Activated T-cell treated with anti-CD3 and anti-CD28 coated beads, Interleukin-2, amount 50 U/mL, for 72 hours (primary cell): ENCODE data around the gene SMAD1. TPM values are rescaled to one million over a fixed set of nuclear protein-coding genes. Genes with fewer than 3 reads are reported as not detected.
"Not testable (repeated sequence)": the region's sequence is repeated elsewhere in the genome, so short reads cannot be mapped to it uniquely, and the experiment has no call there.

ENCODE experiments used
- ATAC-seq, 2 donors: fragments of 150-1000 bp; cut with Tn5 transposase; replicated peaks in 1 of 2; 2 replicates each; pipeline ENCODE4 v1.10.0; 2021; ENCODE audit warnings: moderate library complexity in 2 of 2, mild to moderate bottlenecking in 1 of 2
- DNase-seq, 2 donors: peaks; one replicate each; pipeline ENCODE4 v3.0.0; 2021 to 2022; ENCODE audit warnings: mixed read lengths in 1 of 2
- H3K27ac Mint-ChIP-seq: one replicate; pipeline ENCODE4 v1.8.0; 2022; ENCODE audit warnings: mild to moderate bottlenecking, moderate library complexity, mixed read lengths
- H3K27me3 Mint-ChIP-seq: one replicate; pipeline ENCODE4 v1.8.0; 2022; ENCODE audit warnings: low read depth, mixed read lengths
- H3K36me3 Mint-ChIP-seq, 2 donors: one replicate each; pipeline ENCODE4 v1.8.0; 2022; ENCODE audit warnings: mixed read lengths in 2 of 2, mild to moderate bottlenecking in 1 of 2; ENCODE audit not compliant: insufficient read depth in 2 of 2
- H3K4me1 Mint-ChIP-seq: one replicate; pipeline ENCODE4 v1.8.0; 2022; ENCODE audit warnings: low read depth, mixed read lengths
- H3K4me3 Mint-ChIP-seq, 2 donors: one replicate each; pipeline ENCODE4 v1.8.0; 2022; ENCODE audit warnings: mild to moderate bottlenecking in 2 of 2, mixed read lengths in 2 of 2, moderate library complexity in 2 of 2
- H3K9me3 Mint-ChIP-seq, 2 donors: one replicate each; pipeline ENCODE4 v1.8.0; 2022; ENCODE audit warnings: mixed read lengths in 2 of 2
- total RNA-seq, 2 donors: library from RNA; stranded (reverse); gene quantifications; one replicate each; pipeline ENCODE4 v1.2.3, GENCODE V29; 2022

The SMAD1 gene
- total RNA-seq, 2 donors from 2014 or later: 3.1 to 9.1 TPM

GRCh38 chr4:145520172-145520571, 38.5 kb downstream of the SMAD1 start:
- no peaks in the 10 kb centered on the region for H3K9me3 Mint-ChIP-seq
- no peak for ATAC-seq
- no peak for DNase-seq
- no peaks in the 10 kb centered on the region for H3K36me3 Mint-ChIP-seq
- H3K27me3 Mint-ChIP-seq: no peaks in the 10 kb centered on the region
- H3K4me1 Mint-ChIP-seq: no peaks in the 10 kb centered on the region
- no peak overlapping the region for H3K4me3 Mint-ChIP-seq
- H3K27ac Mint-ChIP-seq: no peak overlapping the region

- no peak overlapping the region for H3K4me3 Mint-ChIP-seq
- H3K27me3 Mint-ChIP-seq: no peaks in the 10 kb centered on the region
- no peak overlapping the region for H3K27ac Mint-ChIP-seq
- H3K4me1 Mint-ChIP-seq: no peaks in the 10 kb centered on the region
- DNase-seq (no peak), ATAC-seq (no peak)
- H3K36me3 Mint-ChIP-seq: no peaks in the 10 kb centered on the region
- no peaks in the 10 kb centered on the region for H3K9me3 Mint-ChIP-seq
Observed at GRCh38 chr4:145521282-145521681, 39.6 kb downstream of the SMAD1 start.

- H3K27me3 Mint-ChIP-seq: no peaks in the 10 kb centered on the region
Observed at GRCh38 chr4:145523117-145523516, 41.5 kb downstream of the SMAD1 start.

GRCh38 chr4:145524552-145524951, 42.9 kb downstream of the SMAD1 start:
- Mint-ChIP-seq H3K9me3 (no peaks in the 10 kb centered on the region), H3K27me3 (no peaks in the 10 kb centered on the region), H3K36me3 (no peaks in the 10 kb centered on the region), H3K27ac (no peak overlapping the region), H3K4me1 (no peaks in the 10 kb centered on the region), H3K4me3 (no peak overlapping the region)
- ATAC-seq (no peak), DNase-seq (no peak)

More at GRCh38 chr4:145523117-145523516, 41.5 kb downstream of the SMAD1 start:
- no peaks in the 10 kb centered on the region for H3K9me3 Mint-ChIP-seq
- no peak overlapping the region for H3K4me3 Mint-ChIP-seq
- peak in 1 of 2 donors; percentile 74 for ATAC-seq
- H3K4me1 Mint-ChIP-seq: no peaks in the 10 kb centered on the region
- H3K27ac Mint-ChIP-seq: no peak overlapping the region
- no peaks in the 10 kb centered on the region for H3K36me3 Mint-ChIP-seq
- DNase-seq: no peak

GRCh38 chr4:145525291-145525740, 43.7 kb downstream of the SMAD1 start:
- DNase-seq: no peak
- Mint-ChIP-seq H3K9me3 (no peaks in the 10 kb centered on the region), H3K27ac (no peak overlapping the region), H3K4me3 (no peak overlapping the region), H3K36me3 (no peaks in the 10 kb centered on the region), H3K4me1 (no peaks in the 10 kb centered on the region), H3K27me3 (no peaks in the 10 kb centered on the region)
- ATAC-seq: no peak

GRCh38 chr4:145527773-145528172, 46.1 kb downstream of the SMAD1 start:
- H3K27ac Mint-ChIP-seq: no peak overlapping the region
- H3K36me3 Mint-ChIP-seq: no peaks in the 10 kb centered on the region
- H3K4me3 Mint-ChIP-seq: no peak overlapping the region
- H3K4me1 Mint-ChIP-seq: peaks cover 4% of the 10 kb centered on the region
- ATAC-seq (no peak), DNase-seq (no peak)
- H3K27me3 Mint-ChIP-seq: no peaks in the 10 kb centered on the region
- H3K9me3 Mint-ChIP-seq: no peaks in the 10 kb centered on the region

- Mint-ChIP-seq H3K27me3 (no peaks in the 10 kb centered on the region), H3K4me1 (peaks cover 4% of the 10 kb centered on the region), H3K36me3 (no peaks in the 10 kb centered on the region), H3K9me3 (no peaks in the 10 kb centered on the region), H3K27ac (no peak overlapping the region), H3K4me3 (no peak overlapping the region)
- ATAC-seq (no peak), DNase-seq (no peak)
Observed at GRCh38 chr4:145528601-145529000, 46.9 kb downstream of the SMAD1 start.

- ATAC-seq: no peak
- no peak for DNase-seq
- Mint-ChIP-seq H3K36me3 (no peaks in the 10 kb centered on the region), H3K9me3 (no peaks in the 10 kb centered on the region), H3K4me3 (no peak overlapping the region), H3K27me3 (no peaks in the 10 kb centered on the region), H3K4me1 (peaks cover 4% of the 10 kb centered on the region), H3K27ac (no peak overlapping the region)
Observed at GRCh38 chr4:145530189-145530588, 48.5 kb downstream of the SMAD1 start.

- H3K4me3 Mint-ChIP-seq: no peak overlapping the region
- H3K27me3 Mint-ChIP-seq: no peaks in the 10 kb centered on the region
- no peaks in the 10 kb centered on the region for H3K9me3 Mint-ChIP-seq
- ATAC-seq (no peak), DNase-seq (no peak)
- no peak overlapping the region for H3K27ac Mint-ChIP-seq
- no peaks in the 10 kb centered on the region for H3K36me3 Mint-ChIP-seq
- H3K4me1 Mint-ChIP-seq: peaks cover 4% of the 10 kb centered on the region
Observed at GRCh38 chr4:145530662-145531061, 49.0 kb downstream of the SMAD1 start.

- no peaks in the 10 kb centered on the region for H3K36me3 Mint-ChIP-seq
- no peak for DNase-seq
- peaks cover 3% of the 10 kb centered on the region for H3K27me3 Mint-ChIP-seq
- no peak overlapping the region for H3K4me3 Mint-ChIP-seq
- H3K4me1 Mint-ChIP-seq: peaks cover 4% of the 10 kb centered on the region
- ATAC-seq: no peak
- H3K27ac Mint-ChIP-seq: no peak overlapping the region
- H3K9me3 Mint-ChIP-seq: no peaks in the 10 kb centered on the region
Observed at GRCh38 chr4:145531223-145531622, 49.6 kb downstream of the SMAD1 start.

- Mint-ChIP-seq H3K27ac (no peak overlapping the region), H3K36me3 (no peaks in the 10 kb centered on the region), H3K27me3 (peaks cover 10% of the 10 kb centered on the region), H3K9me3 (no peaks in the 10 kb centered on the region), H3K4me3 (no peak overlapping the region), H3K4me1 (peaks cover 4% of the 10 kb centered on the region)
- ATAC-seq: no peak
- DNase-seq: no peak
Observed at GRCh38 chr4:145531859-145532258, 50.2 kb downstream of the SMAD1 start.

- no peak overlapping the region for H3K4me3 Mint-ChIP-seq
- peaks cover 4% of the 10 kb centered on the region for H3K4me1 Mint-ChIP-seq
- H3K27ac Mint-ChIP-seq: no peak overlapping the region
- DNase-seq (no peak), ATAC-seq (no peak)
- no peaks in the 10 kb centered on the region for H3K36me3 Mint-ChIP-seq
- no peaks in the 10 kb centered on the region for H3K9me3 Mint-ChIP-seq
- H3K27me3 Mint-ChIP-seq: peaks cover 13% of the 10 kb centered on the region
Observed at GRCh38 chr4:145533001-145533400, 51.3 kb downstream of the SMAD1 start.

- DNase-seq, H3K36me3 Mint-ChIP-seq, H3K27ac Mint-ChIP-seq, H3K4me3 Mint-ChIP-seq, H3K9me3 Mint-ChIP-seq, ATAC-seq, H3K4me1 Mint-ChIP-seq: not testable (repeated sequence)
- H3K27me3 Mint-ChIP-seq: peaks cover 13% of the 10 kb centered on the region
Observed at GRCh38 chr4:145533415-145533814, 51.8 kb downstream of the SMAD1 start.

- Mint-ChIP-seq H3K4me3 (no peak overlapping the region), H3K27ac (no peak overlapping the region), H3K9me3 (no peaks in the 10 kb centered on the region), H3K27me3 (peaks cover 13% of the 10 kb centered on the region), H3K36me3 (no peaks in the 10 kb centered on the region), H3K4me1 (peaks cover 4% of the 10 kb centered on the region)
- ATAC-seq: no peak
- DNase-seq: no peak
Observed at GRCh38 chr4:145533961-145534360, 52.3 kb downstream of the SMAD1 start.
